Stimulated activated CD8-positive, alpha-beta memory T cell treated with anti-CD3 and anti-CD28 coated beads, Interleukin-4, amount 100 ng/mL, for 4 hours (primary cell): ENCODE measurements around the gene APOBR.
"Not testable (repeated sequence)": the region's sequence is repeated elsewhere in the genome, so short reads cannot be mapped to it uniquely, and the experiment has no call there.

ENCODE experiments used
- DNase-seq, 2 donors: peaks; one replicate each; pipeline ENCODE4 v3.0.0-alpha.2; 2020; ENCODE audit warnings: low read depth in 2 of 2, low spot score in 1 of 2

The APOBR gene

GRCh38 chr16:28527100-28527785 is 32.8 kb downstream of the APOBR start:
- not testable (repeated sequence) for DNase-seq

DNA sequence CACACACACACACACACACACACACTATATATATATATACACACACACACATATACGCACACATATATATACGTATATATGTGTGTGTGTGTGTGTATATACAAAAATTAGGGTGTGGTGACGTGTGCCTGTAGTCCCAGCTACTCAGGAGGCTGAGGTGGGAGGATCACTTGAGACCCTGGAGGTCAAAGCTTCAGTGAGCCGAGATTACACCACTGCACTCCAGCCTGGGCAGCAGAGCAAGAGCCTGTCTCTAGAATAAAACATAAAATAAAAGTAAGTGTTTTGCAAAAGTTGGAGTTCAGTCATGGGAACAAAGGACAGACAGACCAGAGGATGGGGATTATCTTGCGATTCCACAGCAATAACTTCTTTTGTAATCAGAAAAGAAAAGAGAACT is 33.5 kb downstream of the APOBR start:
- no peak for DNase-seq

DNA sequence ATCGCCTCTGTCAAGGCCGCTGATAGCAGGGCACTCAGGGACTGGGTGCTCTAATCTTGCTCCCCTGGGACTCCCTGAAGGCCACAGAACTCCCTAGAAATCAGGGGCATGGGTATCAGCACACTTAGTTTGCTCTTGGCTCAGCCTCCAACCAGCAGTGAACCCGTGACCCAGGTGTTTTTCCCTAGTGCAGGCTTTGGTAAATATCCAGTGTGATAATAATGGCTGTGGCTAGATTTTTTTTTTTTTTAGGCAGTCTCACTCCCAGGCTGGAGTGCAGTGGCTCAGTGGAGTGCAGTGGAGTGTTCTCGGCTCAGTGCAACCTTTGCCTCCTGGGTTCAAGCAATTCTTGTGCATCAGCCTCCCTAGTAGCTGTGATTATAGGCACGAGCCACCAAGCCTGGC is 34.0 kb downstream of the APOBR start:
- DNase-seq = no peak

- no peak for DNase-seq
These were observed 34.7 kb downstream of the APOBR start for GRCh38 chr16:28529124-28529523.

DNA sequence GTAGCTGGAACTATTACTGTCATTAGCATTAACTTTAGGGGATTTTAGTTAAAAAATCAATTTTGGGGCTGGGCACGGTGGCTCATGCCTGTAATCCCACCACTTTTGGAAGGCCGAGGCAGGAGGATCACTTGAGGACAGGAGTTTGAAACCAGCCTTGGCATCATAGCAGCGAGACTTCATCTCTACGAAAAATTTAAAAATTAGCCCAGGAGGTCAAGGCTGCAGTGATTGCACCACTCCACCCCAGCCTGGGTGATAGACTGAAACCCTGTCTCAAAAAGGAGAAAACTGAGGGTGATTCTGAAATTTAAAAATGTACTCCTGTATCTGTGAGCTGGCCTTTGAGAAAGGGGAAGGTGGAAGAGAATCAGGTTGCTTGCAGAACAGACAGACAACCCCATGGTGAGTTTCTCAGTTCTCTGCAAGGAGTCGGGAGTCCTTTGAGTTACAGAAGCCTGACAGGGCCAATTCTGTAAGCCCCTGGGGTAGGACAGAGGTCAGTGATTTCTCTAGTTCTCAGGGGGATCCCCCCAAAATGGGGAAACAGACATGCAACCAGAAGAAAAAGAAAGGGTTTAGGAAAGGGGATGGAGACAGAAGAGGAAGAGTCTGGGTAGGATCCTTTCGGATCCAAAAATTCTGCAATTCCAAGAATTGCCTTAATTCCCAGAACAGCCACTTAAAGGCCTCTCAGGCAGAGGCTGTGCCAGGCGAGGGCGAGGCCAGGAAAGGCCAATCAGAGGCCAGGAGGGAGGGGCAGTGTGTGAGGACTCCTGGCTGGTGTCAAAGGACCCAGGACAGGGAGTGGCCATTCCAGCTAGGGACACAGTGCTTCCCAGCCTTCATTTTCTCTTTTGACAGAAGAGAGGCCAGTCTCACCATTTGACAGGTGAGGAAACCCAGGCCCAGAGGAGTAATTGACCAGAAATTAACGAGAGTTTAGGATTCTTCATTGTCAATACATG is 37.6 kb downstream of the APOBR start:
- DNase-seq = no peak

DNA sequence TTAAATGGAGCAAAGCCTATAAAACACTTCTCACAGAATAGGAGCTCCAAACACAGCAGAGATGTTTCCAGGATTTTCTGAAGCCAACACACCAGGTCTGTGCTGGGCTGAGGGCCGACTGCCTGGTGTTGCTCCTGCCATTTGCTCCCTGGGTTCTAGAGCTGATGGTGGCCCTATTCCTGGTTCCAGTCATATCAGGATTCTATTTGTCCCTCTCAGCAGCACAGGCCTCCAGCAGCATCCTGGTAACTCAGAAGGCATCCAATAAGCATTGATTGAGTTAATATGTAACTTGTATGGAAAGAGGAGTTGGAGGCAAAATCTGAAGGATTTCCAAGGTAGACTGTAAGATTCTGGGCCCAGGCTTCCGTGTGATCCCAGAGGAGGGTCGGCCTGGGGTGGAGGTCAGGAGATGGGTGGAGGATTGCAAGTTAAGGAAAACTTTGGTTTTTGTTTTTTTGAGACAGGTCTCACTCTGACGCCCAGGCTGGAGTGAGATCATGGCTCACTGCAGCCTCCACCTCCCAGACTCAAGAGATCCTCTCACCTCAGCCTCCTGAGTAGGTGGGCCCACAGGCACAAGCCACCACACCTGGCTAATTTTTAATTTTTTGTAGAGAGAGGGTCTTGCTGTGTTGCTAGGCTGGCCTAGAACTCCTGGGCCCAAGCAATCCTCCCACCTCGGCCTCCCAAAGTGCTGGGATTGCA is 38.7 kb downstream of the APOBR start:
- no peak for DNase-seq

- DNase-seq = no peak
These were observed 40.3 kb downstream of the APOBR start for GRCh38 chr16:28534542-28535373.

GRCh38 chr16:28537076-28537475 is 42.6 kb downstream of the APOBR start:
- DNase-seq = no peak

- no peak for DNase-seq
These were observed 43.7 kb downstream of the APOBR start for GRCh38 chr16:28537964-28538732.

- no peak for DNase-seq
These were observed 44.5 kb downstream of the APOBR start, which contains the start of gene NUPR1 for GRCh38 chr16:28538733-28539596. Gene NUPR1 (minus strand): TSS chr16:28538974. CDS start chr16:28538907, 67 bp downstream.

DNA sequence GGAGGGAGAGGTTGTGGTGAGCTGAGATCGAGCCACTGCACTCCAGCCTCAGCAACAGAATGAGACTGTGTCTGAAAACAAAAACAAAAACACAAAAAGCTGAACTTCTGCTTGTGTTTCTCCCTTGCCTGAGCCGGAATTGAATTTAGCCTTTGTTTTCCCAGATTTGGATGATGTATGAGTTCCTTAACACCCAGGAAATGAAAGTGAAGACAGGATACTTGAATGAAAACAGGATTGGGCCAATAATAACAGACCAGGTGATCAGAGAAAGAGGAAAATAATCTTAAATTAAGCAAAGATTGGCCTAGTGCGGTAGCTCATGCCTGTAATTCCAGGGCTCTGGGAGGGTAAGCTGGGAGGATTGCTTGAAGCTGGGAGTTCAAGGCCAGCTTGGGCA is 45.9 kb downstream of the APOBR start:
- no peak for DNase-seq

GRCh38 chr16:28542646-28543045 is 48.2 kb downstream of the APOBR start:
- no peak for DNase-seq

DNA sequence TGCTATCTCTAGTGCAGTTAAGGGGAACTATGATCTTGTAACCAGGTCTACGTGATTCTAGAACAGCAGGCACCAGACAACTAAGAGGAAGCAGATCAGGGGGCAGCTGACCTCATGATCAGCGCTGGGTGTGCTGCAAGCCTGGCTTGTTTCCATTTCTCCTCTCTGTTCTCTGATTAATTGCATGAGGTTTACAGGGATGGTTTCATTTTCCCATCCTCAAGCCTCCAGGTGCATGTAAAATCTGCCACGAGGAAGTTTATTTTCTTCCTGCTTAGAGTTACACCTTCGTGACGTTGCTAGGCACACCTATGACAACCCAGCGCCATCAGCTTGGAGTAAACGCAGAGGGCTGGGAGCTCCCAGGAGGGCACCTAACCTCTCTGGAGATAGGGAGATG is 48.6 kb downstream of the APOBR start:
- DNase-seq = no peak

DNA sequence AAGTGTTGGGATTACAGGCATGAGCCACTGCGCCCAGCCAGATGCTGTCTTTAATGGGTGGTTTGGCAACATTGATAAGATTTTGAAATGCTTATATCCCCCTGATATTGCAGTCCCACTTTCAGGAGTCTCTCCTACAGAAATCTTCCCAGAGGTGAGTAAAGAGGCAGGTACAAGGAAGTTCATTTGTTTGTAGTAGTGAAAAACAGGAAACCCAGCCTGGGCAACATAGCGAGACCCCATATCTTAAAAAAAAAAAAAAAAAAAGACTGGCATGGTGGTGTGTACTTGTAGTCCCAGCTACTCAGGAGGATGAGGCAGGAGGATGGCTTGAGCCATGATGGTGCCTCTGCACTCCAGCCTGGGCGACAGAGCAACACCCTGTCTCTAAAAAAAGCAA is 50.6 kb downstream of the APOBR start:
- no peak for DNase-seq

DNA sequence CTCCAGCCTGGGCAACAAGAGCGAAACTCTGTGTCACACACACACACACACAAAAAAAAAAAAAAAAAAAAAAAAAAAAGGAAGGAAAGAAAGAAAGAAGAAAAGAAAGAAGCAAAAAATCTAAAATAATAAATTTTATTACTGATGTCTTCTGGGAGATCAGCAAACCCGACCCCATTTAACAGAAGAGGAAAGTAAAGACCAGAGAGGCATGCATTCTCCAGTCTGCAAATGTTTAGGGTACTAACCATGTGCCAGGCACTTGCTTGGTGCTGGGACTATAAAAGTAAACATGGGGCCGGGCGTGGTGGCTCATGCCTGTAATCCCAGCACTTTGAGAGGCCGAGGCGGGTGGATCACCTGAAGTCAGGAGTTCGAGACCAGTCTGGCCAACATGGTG is 51.5 kb downstream of the APOBR start:
- not testable (repeated sequence) for DNase-seq

DNA sequence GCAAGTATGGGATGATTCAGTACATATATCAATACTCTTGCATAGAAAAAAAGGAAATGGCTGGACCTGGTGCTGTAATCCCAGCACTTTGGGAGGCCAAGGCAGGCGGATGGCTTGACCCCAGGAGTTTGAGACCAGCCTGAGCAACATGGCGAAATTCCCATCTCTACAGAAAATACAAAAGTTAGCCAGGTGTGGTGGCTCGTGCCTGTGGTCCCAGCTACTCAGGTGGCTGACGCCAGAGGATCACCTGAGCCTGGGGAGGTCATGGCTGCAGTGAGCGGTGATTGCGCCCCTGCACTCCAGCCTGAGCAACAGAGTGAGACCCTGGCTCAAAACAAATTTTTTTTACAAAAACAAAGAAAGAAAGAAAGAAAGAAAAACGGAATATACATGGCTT is 52.2 kb downstream of the APOBR start:
- DNase-seq = no peak

- DNase-seq = no peak
These were observed 53.9 kb downstream of the APOBR start for GRCh38 chr16:28548306-28548802.
